Amniotic stem cell (primary cell): ENCODE data around the gene ALDH8A1.

ENCODE experiments used
- DNase-seq: peaks from one replicate; lab custom pipeline; 2025; lab: John Stamatoyannopoulos, UW

The ALDH8A1 gene

DNA sequence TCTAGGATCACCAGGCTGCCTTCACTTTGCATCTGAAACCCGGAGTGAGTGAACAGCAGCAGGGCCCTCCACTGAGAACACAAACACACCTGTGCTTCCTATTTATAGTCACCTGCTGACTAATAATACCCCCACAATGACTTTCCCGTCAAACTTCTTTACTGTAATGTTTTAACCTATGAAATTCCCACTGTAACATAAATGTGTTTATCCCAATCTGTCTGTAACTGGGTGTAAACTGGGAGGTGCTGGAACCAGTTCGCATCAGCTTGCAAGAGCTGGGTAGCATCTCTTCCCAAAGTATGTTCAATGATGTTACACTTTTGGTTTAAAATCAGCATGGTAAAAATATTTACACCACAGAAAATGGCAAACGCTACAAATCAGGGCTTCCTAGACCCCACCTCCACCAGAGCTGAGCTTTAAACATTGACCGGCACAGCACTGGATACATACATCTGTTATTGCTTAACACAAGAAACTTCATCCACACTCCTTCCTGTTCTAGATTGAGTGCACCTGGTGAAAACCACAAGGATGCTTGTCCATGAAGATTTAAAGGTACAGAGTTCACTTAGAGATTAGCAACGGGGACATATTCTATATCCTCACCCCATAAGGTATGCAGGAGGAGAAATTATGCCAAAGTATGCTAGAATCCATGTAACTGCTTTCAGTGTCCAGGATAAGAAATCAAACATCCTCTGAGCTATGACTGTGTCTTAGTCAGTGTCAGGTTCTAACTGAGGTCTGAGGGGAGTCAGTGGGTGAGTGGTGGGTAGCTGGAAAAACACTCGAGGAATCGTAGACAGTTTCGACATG is 79.0 kb downstream of the ALDH8A1 start:
- DNase-seq = no peak

DNA sequence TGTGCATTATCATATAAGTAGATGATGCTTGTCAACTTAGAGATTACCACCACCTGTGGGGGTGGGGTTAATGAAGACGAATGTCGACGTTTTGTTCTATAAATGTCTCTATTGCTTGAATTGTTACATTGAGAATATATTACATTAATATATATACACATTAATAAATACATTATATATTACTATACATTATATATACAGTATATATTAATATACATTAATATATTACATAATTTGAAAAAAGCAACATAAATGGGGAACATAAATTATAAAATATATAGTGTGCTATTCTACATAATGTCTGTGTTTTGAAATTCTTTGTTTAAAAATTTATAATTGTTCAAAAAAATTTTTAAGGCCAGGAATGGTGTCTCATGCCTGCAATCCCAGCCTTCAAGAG is 81.1 kb downstream of the ALDH8A1 start:
- DNase-seq = no peak
